MCF 10A (cell line): ENCODE results near the gene GRID2IP. TPM values are rescaled to one million over a fixed set of nuclear protein-coding genes. Genes with fewer than 3 reads are reported as not detected.

Experiments used
- BruUV-seq: library from RNA; stranded (reverse); fragments of 400-500 nt; replicated peaks from 2 replicates; lab custom pipeline; 2021; lab: Mats Ljungman, UMichigan
- CTCF ChIA-PET: fragments of 300-600 bp; sonication (Branson Sonifier 250); formaldehyde crosslinking; extraction: SDS; loops from one replicate; lab custom pipeline; 2021; ENCODE audit warnings: antibody characterized with exemption, inconsistent platforms; lab: Yijun Ruan, JAX
- POLR2A ChIA-PET: fragments of 300-600, 350-650 bp; sonication (Branson Sonifier 250); formaldehyde crosslinking; extraction: SDS; loops from one replicate; lab custom pipeline; 2020; ENCODE audit warnings: antibody characterized with exemption, inconsistent platforms; lab: Yijun Ruan, JAX
- DNase-seq: peaks from one replicate; pipeline ENCODE4 v3.0.0-alpha.2; 2018; ENCODE audit not compliant: unreplicated experiment
- H3K27ac Mint-ChIP-seq: one replicate; pipeline ENCODE4 v1.8.0; 2022; ENCODE audit warnings: mild to moderate bottlenecking, low read depth, mixed read lengths; ENCODE audit not compliant: unreplicated experiment
- H3K27me3 Mint-ChIP-seq: one replicate; pipeline ENCODE4 v1.8.0; 2022; ENCODE audit warnings: mixed read lengths; ENCODE audit not compliant: insufficient read depth, unreplicated experiment
- H3K36me3 Mint-ChIP-seq: one replicate; pipeline ENCODE4 v1.8.0; 2022; ENCODE audit warnings: mild to moderate bottlenecking, moderate library complexity, mixed read lengths; ENCODE audit not compliant: insufficient read depth, unreplicated experiment
- H3K4me1 Mint-ChIP-seq: one replicate; pipeline ENCODE4 v1.8.0; 2022; ENCODE audit warnings: mixed read lengths; ENCODE audit not compliant: insufficient read depth, unreplicated experiment
- H3K4me3 Mint-ChIP-seq: one replicate; pipeline ENCODE4 v1.8.0; 2022; ENCODE audit warnings: mild to moderate bottlenecking, moderate library complexity, mixed read lengths; ENCODE audit not compliant: unreplicated experiment
- H3K9me3 Mint-ChIP-seq: one replicate; pipeline ENCODE4 v1.8.0; 2022; ENCODE audit warnings: mixed read lengths; ENCODE audit not compliant: unreplicated experiment
- CTCF ChIP-seq: fragments of 200-600 bp; IDR thresholded peaks from one replicate; pipeline ENCODE4 v1.8.0; 2022; ENCODE audit warnings: antibody characterized with exemption, mild to moderate bottlenecking; ENCODE audit not compliant: unreplicated experiment
- intact Hi-C: fragments of 100-400 bp; cut with micrococcal nuclease; formaldehyde crosslinking; loops from 2 replicates; pipeline ENCODE4 v1.14.1; 2022
- total RNA-seq: library from RNA; stranded (reverse); gene quantifications from 2 replicates; pipeline ENCODE4 v1.2.3, GENCODE V29; 2022

The GRID2IP gene
- total RNA-seq, 1 experiment from 2014 or later = not detected

GRCh38 chr7:6447581-6448199, 103.6 kb downstream of the GRID2IP start, which contains the start of gene DAGLB:
DAGLB (minus strand) TSS chr7:6447954; CDS start chr7:6447842, 112 bp downstream.
- intact Hi-C loops = no loop called here
- DNase-seq = peak; percentile 92
- no peak for TF ChIP-seq CTCF
- no peaks in the 10 kb centered on the region for H3K9me3 Mint-ChIP-seq
- CTCF ChIA-PET = interaction anchor here (0.9 to 1.2 kb wide), 2 partner anchors 13 to 98 kb away, joined by 3 to 5 read pairs; no protein-coding TSS in a partner anchor
- H3K27me3 Mint-ChIP-seq = no peaks in the 10 kb centered on the region
- H3K36me3 Mint-ChIP-seq = peaks cover 46% of the 10 kb centered on the region
- H3K4me1 Mint-ChIP-seq = peaks cover 30% of the 10 kb centered on the region
- BruUV-seq = no TSS peak
- H3K4me3 Mint-ChIP-seq = peak within 1 kb of the TSS; percentile 76
- H3K27ac Mint-ChIP-seq = peak within 1 kb of the TSS; percentile 98
- POLR2A ChIA-PET = interaction anchor here (0.6 to 2.1 kb wide), 18 partner anchors 11 to 691 kb away, joined by 3 to 13 read pairs (median 4); partner anchors contain the start of genes AIMP2 and PMS2

Other genes with a start within 250 kb of the GRID2IP start
- gene FAM220A, start 202.5 kb downstream of the GRID2IP start, total RNA-seq = 25.2 and 25.7 TPM in 2 replicates
- 236 and 278 TPM in 2 replicates for gene RAC1, start 176.9 kb downstream of the GRID2IP start, total RNA-seq
- 28.9 and 29.5 TPM in 2 replicates for gene DAGLB, start 103.5 kb downstream of the GRID2IP start, total RNA-seq
- gene KDELR2, start 67.3 kb downstream of the GRID2IP start, total RNA-seq = 164 and 243 TPM in 2 replicates
- gene ZDHHC4, start 26.0 kb upstream of the GRID2IP start, total RNA-seq = 41.8 and 45.6 TPM in 2 replicates
- 25.4 and 26.5 TPM in 2 replicates for gene INTS15, start 38.6 kb upstream of the GRID2IP start, total RNA-seq
- not detected in 2 replicates for gene ZNF853, start 64.1 kb upstream of the GRID2IP start, total RNA-seq
- gene ZNF316, start 85.9 kb upstream of the GRID2IP start, total RNA-seq = 26.1 and 27.1 TPM in 2 replicates
- 22.1 and 22.4 TPM in 2 replicates for gene ZNF12, start 155.5 kb upstream of the GRID2IP start, total RNA-seq
- gene RSPH10B2, start 202.6 kb upstream of the GRID2IP start, total RNA-seq = not detected in 2 replicates